Activated T-cell treated with anti-CD3 and anti-CD28 coated beads, Interleukin-2, amount 50 U/mL, for 72 hours (primary cell): Measurements from ENCODE around the gene USF1. TPM values are rescaled to one million over a fixed set of nuclear protein-coding genes. Genes with fewer than 3 reads are reported as not detected.
"Not testable (repeated sequence)": the region's sequence is repeated elsewhere in the genome, so short reads cannot be mapped to it uniquely, and the experiment has no call there.

Experiments
- ATAC-seq, 2 donors: fragments of 150-1000 bp; cut with Tn5 transposase; replicated peaks in 1 of 2; 2 replicates each; pipeline ENCODE4 v1.10.0; 2021; ENCODE audit warnings: moderate library complexity in 2 of 2, mild to moderate bottlenecking in 1 of 2
- DNase-seq, 2 donors: peaks; one replicate each; pipeline ENCODE4 v3.0.0; 2021 to 2022; ENCODE audit warnings: mixed read lengths in 1 of 2
- H3K27ac Mint-ChIP-seq: one replicate; pipeline ENCODE4 v1.8.0; 2022; ENCODE audit warnings: mild to moderate bottlenecking, moderate library complexity, mixed read lengths
- H3K27me3 Mint-ChIP-seq: one replicate; pipeline ENCODE4 v1.8.0; 2022; ENCODE audit warnings: low read depth, mixed read lengths
- H3K36me3 Mint-ChIP-seq, 2 donors: one replicate each; pipeline ENCODE4 v1.8.0; 2022; ENCODE audit warnings: mixed read lengths in 2 of 2, mild to moderate bottlenecking in 1 of 2; ENCODE audit not compliant: insufficient read depth in 2 of 2
- H3K4me1 Mint-ChIP-seq: one replicate; pipeline ENCODE4 v1.8.0; 2022; ENCODE audit warnings: low read depth, mixed read lengths
- H3K4me3 Mint-ChIP-seq, 2 donors: one replicate each; pipeline ENCODE4 v1.8.0; 2022; ENCODE audit warnings: mild to moderate bottlenecking in 2 of 2, mixed read lengths in 2 of 2, moderate library complexity in 2 of 2
- H3K9me3 Mint-ChIP-seq, 2 donors: one replicate each; pipeline ENCODE4 v1.8.0; 2022; ENCODE audit warnings: mixed read lengths in 2 of 2
- total RNA-seq, 2 donors: library from RNA; stranded (reverse); gene quantifications; one replicate each; pipeline ENCODE4 v1.2.3, GENCODE V29; 2022

USF1 gene
- total RNA-seq, 2 donors from 2014 or later = 52.3 to 57.5 TPM

GRCh38 chr1:160999376-160999775 lies 46.4 kb downstream of the USF1 start:
- Mint-ChIP-seq H3K27me3 (no peaks in the 10 kb centered on the region), H3K4me1 (peaks cover 30% of the 10 kb centered on the region), H3K9me3 (no peaks in the 10 kb centered on the region), H3K4me3 (no peak overlapping the region), H3K27ac (no peak overlapping the region), H3K36me3 (peaks cover 0 to 2% of the 10 kb centered on the region in 2 donors)
- DNase-seq (no peak), ATAC-seq (no peak)

GRCh38 chr1:160997323-160998038 lies 48.3 kb downstream of the USF1 start:
- DNase-seq (peak; percentile 34 to 38), ATAC-seq (peak; percentile 56 to 61)
- Mint-ChIP-seq H3K36me3 (peaks cover 0 to 2% of the 10 kb centered on the region in 2 donors), H3K4me1 (peaks cover 32% of the 10 kb centered on the region), H3K4me3 (no peak overlapping the region), H3K9me3 (no peaks in the 10 kb centered on the region), H3K27me3 (no peaks in the 10 kb centered on the region), H3K27ac (no peak overlapping the region)

- H3K27ac Mint-ChIP-seq = no peak overlapping the region
Measured at GRCh38 chr1:160996178-160996577, 49.6 kb downstream of the USF1 start.

GRCh38 chr1:160993544-160994193 lies 52.1 kb downstream of the USF1 start:
- H3K4me1 Mint-ChIP-seq = peaks cover 41% of the 10 kb centered on the region
- ATAC-seq (no peak), DNase-seq (no peak)
- H3K4me3 Mint-ChIP-seq = no peak overlapping the region
- no peaks in the 10 kb centered on the region for H3K27me3 Mint-ChIP-seq
- no peaks in the 10 kb centered on the region for H3K9me3 Mint-ChIP-seq
- no peak overlapping the region for H3K27ac Mint-ChIP-seq
- peaks cover 0 to 2% of the 10 kb centered on the region in 2 donors for H3K36me3 Mint-ChIP-seq

More at GRCh38 chr1:160996178-160996577, 49.6 kb downstream of the USF1 start:
- Mint-ChIP-seq H3K27me3 (no peaks in the 10 kb centered on the region), H3K4me1 (peaks cover 32% of the 10 kb centered on the region), H3K36me3 (peaks cover 0 to 2% of the 10 kb centered on the region in 2 donors), H3K9me3 (no peaks in the 10 kb centered on the region), H3K4me3 (no peak overlapping the region)
- ATAC-seq = no peak
- DNase-seq = no peak

- not testable (repeated sequence) for H3K4me3 Mint-ChIP-seq, H3K36me3 Mint-ChIP-seq, H3K9me3 Mint-ChIP-seq, ATAC-seq, DNase-seq, H3K27ac Mint-ChIP-seq, H3K27me3 Mint-ChIP-seq
- peaks cover 31% of the 10 kb centered on the region for H3K4me1 Mint-ChIP-seq
Measured at GRCh38 chr1:160992036-160992435, 53.7 kb downstream of the USF1 start.

Other genes with a start within 250 kb of the USF1 start
- 10 to 100 TPM in 1 of 2 donors, 1 to 10 TPM in 1; 7.6 to 19.0 TPM for gene LY9, start 249.8 kb downstream of the USF1 start, total RNA-seq
- 1 to 10 TPM in 1 of 2 donors, under 1 TPM in 1; 0.91 to 1.4 TPM for gene CD244, start 183.1 kb downstream of the USF1 start, total RNA-seq
- gene ITLN1, start 160.8 kb downstream of the USF1 start, total RNA-seq = not detected
- gene ITLN2, start 91.2 kb downstream of the USF1 start, total RNA-seq = not detected
- gene F11R, start 24.8 kb downstream of the USF1 start, total RNA-seq = 10 to 100 TPM; 38.2 to 38.8 TPM
- gene TSTD1, start 7.0 kb downstream of the USF1 start, total RNA-seq = 10 to 100 TPM; 46.3 to 78.0 TPM
- 100 to 1,000 TPM; 192 to 198 TPM for gene ARHGAP30, start 23.9 kb upstream of the USF1 start, total RNA-seq
- under 1 TPM in 1 of 2 donors, not detected in 1; 0.31 TPM for gene NECTIN4, start 43.6 kb upstream of the USF1 start, total RNA-seq
- 1 to 10 TPM; 5.7 to 7.1 TPM for gene KLHDC9, start 52.4 kb upstream of the USF1 start, total RNA-seq
- 100 to 1,000 TPM; 117 to 122 TPM for gene PFDN2, start 72.1 kb upstream of the USF1 start, total RNA-seq
- gene NIT1, start 72.1 kb upstream of the USF1 start, total RNA-seq = 10 to 100 TPM; 82.0 to 87.2 TPM
- 10 to 100 TPM; 49.8 to 51.3 TPM for gene DEDD, start 86.7 kb upstream of the USF1 start, total RNA-seq
- 10 to 100 TPM; 91.4 to 97.9 TPM for gene UFC1, start 108.0 kb upstream of the USF1 start, total RNA-seq
- 10 to 100 TPM; 36.0 to 46.4 TPM for gene USP21, start 113.5 kb upstream of the USF1 start, total RNA-seq
- gene PPOX, start 120.4 kb upstream of the USF1 start, total RNA-seq = 10 to 100 TPM; 35.3 to 45.9 TPM
- 10 to 100 TPM; 55.9 to 56.5 TPM for gene B4GALT3, start 131.5 kb upstream of the USF1 start, total RNA-seq
- gene ADAMTS4, start 153.1 kb upstream of the USF1 start, total RNA-seq = 1 to 10 TPM; 4.0 to 7.7 TPM
- 100 to 1,000 TPM; 108 to 114 TPM for gene NDUFS2, start 156.4 kb upstream of the USF1 start, total RNA-seq
- 1 to 10 TPM; 1.8 to 3.7 TPM for gene FCER1G, start 169.3 kb upstream of the USF1 start, total RNA-seq
- gene APOA2, start 177.7 kb upstream of the USF1 start, total RNA-seq = not detected
- 10 to 100 TPM; 10.3 to 14.6 TPM for gene TOMM40L, start 180.1 kb upstream of the USF1 start, total RNA-seq
- gene NR1I3, start 192.2 kb upstream of the USF1 start, total RNA-seq = not detected
- gene PCP4L1, start 212.8 kb upstream of the USF1 start, total RNA-seq = 1 to 10 TPM in 1 of 2 donors, under 1 TPM in 1; 0.55 to 1.2 TPM